Measurements from ENCODE around the gene RASA3. TPM values are rescaled to one million over a fixed set of nuclear protein-coding genes. Genes with fewer than 3 reads are reported as not detected.
A peak's percentile ranks its signal among the peaks of the same experiment; 100 is the strongest.

RASA3 gene
- total RNA-seq, 1 experiment from 2014 or later: 13.2 TPM

GRCh38 chr13:113936166-113936965 lies 196.1 kb downstream of the RASA3 start:
- no peak for DNase-seq (ENCODE audit: low read depth)

- DNase-seq (ENCODE audit: low read depth): no peak
These were observed 197.2 kb downstream of the RASA3 start for GRCh38 chr13:113935001-113935844.

GRCh38 chr13:113934576-113934975 lies 197.8 kb downstream of the RASA3 start:
- DNase-seq (ENCODE audit: low read depth): no peak

GRCh38 chr13:113933901-113934300 lies 198.5 kb downstream of the RASA3 start:
- no peak for DNase-seq (ENCODE audit: low read depth)

DNA sequence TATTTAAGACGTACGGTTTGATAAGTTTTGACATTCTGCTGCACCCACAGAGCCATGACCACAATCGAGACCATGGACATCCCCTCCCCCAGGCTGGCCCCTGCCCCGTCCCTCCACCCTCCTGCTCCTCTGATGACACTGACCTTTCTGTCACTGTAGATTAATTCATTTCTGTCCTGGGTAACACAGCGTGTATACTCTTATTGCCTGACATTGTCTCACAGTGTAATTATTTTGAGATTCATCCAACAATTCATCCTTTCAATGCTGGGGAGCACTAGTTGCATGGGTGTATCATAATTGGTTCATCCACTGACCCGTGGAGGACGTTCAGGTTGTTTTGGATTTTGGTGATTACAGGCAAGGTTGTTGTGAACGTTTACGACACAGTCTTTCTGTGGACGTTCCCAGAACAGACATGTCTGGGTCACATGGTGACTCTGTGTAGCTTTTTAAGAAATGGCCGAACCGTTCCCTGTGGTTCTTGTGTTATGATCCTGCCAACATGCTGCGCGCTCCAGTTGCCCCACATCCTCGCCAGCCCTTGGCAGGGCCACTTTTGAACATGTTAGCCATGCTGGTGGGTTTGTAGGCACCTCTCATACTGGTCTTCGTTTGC lies 200.5 kb downstream of the RASA3 start:
- DNase-seq (ENCODE audit: low read depth): no peak

GRCh38 chr13:113930671-113931637 lies 201.5 kb downstream of the RASA3 start:
- DNase-seq (ENCODE audit: low read depth): peak; percentile 46

DNA sequence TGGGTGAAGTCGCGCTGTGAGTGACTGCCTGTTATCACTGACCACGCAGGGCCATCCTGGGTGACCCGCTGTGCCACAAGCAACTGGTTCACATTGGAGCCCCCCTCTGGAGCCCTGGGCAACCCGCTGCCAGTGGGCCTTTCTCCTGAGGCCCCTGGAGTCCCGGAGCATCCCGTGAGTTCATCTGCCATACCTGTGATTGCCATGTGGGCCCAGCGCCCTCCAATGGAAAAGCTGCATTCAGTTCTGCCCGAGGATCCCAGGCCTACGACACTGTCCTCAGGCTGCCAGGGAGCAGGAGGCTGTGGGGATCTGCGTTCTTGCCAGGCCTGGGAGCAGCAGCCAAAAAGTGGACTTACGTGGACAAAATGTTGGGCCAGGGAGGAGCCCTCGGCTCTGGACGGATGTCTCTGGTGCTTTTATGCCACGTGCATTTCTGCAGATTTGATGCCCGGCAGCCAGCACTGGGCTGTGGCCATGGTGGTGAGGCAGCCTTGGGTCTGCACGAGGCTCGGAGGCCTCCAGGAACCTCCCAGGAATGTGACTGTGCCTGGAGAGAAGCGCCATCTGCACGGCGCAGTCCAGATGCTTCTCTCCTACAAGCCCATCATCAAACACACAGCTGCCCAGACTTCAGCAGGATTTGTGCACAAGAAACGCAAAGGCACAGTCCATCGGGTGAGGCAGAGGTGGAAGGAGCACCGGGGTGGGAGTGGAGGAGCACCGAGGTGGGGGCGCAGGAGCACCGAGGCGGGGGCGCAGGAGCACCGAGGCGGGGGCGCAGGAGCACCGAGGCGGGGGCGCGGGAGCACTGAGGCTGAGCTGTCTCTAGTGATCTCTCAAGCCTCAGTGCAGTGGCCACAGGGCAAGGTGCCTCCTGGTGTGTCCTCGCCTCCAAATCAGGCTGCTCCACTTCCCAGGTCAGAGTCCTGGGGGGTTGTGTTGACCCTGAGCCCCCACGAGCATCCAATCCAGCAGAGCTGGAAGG lies 202.5 kb downstream of the RASA3 start:
- DNase-seq (ENCODE audit: low read depth): no peak

GRCh38 chr13:113928685-113929627 lies 203.5 kb downstream of the RASA3 start:
- peak; percentile 70 for DNase-seq (ENCODE audit: low read depth)

Other genes with a start within 250 kb of the RASA3 start
- gene C13orf46, start 158.5 kb downstream of the RASA3 start, total RNA-seq (2014; rRNA removed; shearing (Covaris generic)): not detected in 2 replicates
- gene CFAP97D2, start 46.6 kb upstream of the RASA3 start, total RNA-seq (2014; rRNA removed; shearing (Covaris generic)): not detected in 2 replicates
- gene CDC16, start 102.3 kb upstream of the RASA3 start, total RNA-seq (2014; rRNA removed; shearing (Covaris generic)): 19.0 and 19.5 TPM in 2 replicates
- gene UPF3A, start 149.0 kb upstream of the RASA3 start, total RNA-seq (2014; rRNA removed; shearing (Covaris generic)): 7.7 and 14.3 TPM in 2 replicates
- 5.2 and 11.8 TPM in 2 replicates for gene CHAMP1, start 181.9 kb upstream of the RASA3 start, total RNA-seq (2014; rRNA removed; shearing (Covaris generic))